HEK293T (cell line): ENCODE data around the gene CIDEB.

ENCODE experiments used
- CTCF ChIA-PET: fragments of 350-600 bp; formaldehyde crosslinking; extraction: SDS; loops from one replicate; lab custom pipeline; 2021; ENCODE audit warnings: antibody characterized with exemption, inconsistent platforms; lab: Yijun Ruan, JAX
- POLR2A ChIA-PET: fragments of 350-600 bp; formaldehyde crosslinking; extraction: SDS; loops from one replicate; lab custom pipeline; 2020; ENCODE audit warnings: antibody characterized with exemption, inconsistent platforms; lab: Yijun Ruan, JAX
- DNase-seq: peaks from one replicate; pipeline ENCODE4 v3.0.0; 2012; ENCODE audit warnings: mixed read lengths; ENCODE audit errors: extremely low spot score
- ARNT ChIP-seq: fragments of 450-650 bp; IDR thresholded peaks from 2 replicates; pipeline ENCODE4 v1.6.1; 2017; ENCODE audit warnings: mild to moderate bottlenecking
- BHLHE40 ChIP-seq: fragments of 450-650 bp; IDR thresholded peaks from 2 replicates; pipeline ENCODE4 v1.6.1; 2016; ENCODE audit warnings: mild to moderate bottlenecking, moderate library complexity, borderline replicate concordance
- CTBP1 ChIP-seq: fragments of 450-650 bp; IDR thresholded peaks from 2 replicates; pipeline ENCODE4 v1.6.1; 2016; ENCODE audit warnings: borderline replicate concordance
- ELF4 ChIP-seq: fragments of 450-650 bp; IDR thresholded peaks from 2 replicates; pipeline ENCODE4 v1.6.1; 2017; ENCODE audit warnings: antibody characterized with exemption
- FOXA1 ChIP-seq: fragments of 450-650 bp; IDR thresholded peaks from 2 replicates; pipeline ENCODE4 v1.6.1; 2016; ENCODE audit warnings: mild to moderate bottlenecking
- FOXK2 ChIP-seq: fragments of 450-650 bp; IDR thresholded peaks from 2 replicates; pipeline ENCODE4 v1.6.1; 2016; ENCODE audit warnings: mild to moderate bottlenecking
- FOXM1 ChIP-seq: fragments of 450-650 bp; IDR thresholded peaks from 2 replicates; pipeline ENCODE4 v1.6.1; 2017; ENCODE audit warnings: mild to moderate bottlenecking, borderline replicate concordance
- HDGF ChIP-seq: fragments of 450-650 bp; IDR thresholded peaks from 2 replicates; pipeline ENCODE4 v1.6.1; 2017; ENCODE audit warnings: antibody characterized with exemption, borderline replicate concordance
- L3MBTL2 ChIP-seq: fragments of 450-650 bp; conservative IDR thresholded peaks from 2 replicates; pipeline ENCODE4 v1.6.1; 2016; ENCODE audit warnings: mild to moderate bottlenecking
- LEF1 ChIP-seq: fragments of 450-650 bp; IDR thresholded peaks from 2 replicates; pipeline ENCODE4 v1.6.1; 2017; ENCODE audit warnings: mild to moderate bottlenecking, borderline replicate concordance
- NFRKB ChIP-seq: fragments of 450-650 bp; IDR thresholded peaks from 2 replicates; pipeline ENCODE4 v1.6.1; 2016; ENCODE audit warnings: mild to moderate bottlenecking, moderate library complexity
- SP1 ChIP-seq: fragments of 450-650 bp; IDR thresholded peaks from 2 replicates; pipeline ENCODE4 v1.6.1; 2017
- SUZ12 ChIP-seq: fragments of 450-650 bp; IDR thresholded peaks from 2 replicates; pipeline ENCODE4 v1.6.1; 2016; ENCODE audit warnings: mild to moderate bottlenecking
- TARDBP ChIP-seq: fragments of 450-650 bp; IDR thresholded peaks from 2 replicates; pipeline ENCODE4 v1.6.1; 2016
- ZNF384 ChIP-seq: fragments of 450-650 bp; IDR thresholded peaks from 2 replicates; pipeline ENCODE4 v1.6.1; 2016
- TF ChIP-seq, protein P1 (sequence below): fragments of 450-650 bp; IDR thresholded peaks from 2 replicates; pipeline ENCODE4 v1.6.1; 2016

Gene CIDEB

DNA sequence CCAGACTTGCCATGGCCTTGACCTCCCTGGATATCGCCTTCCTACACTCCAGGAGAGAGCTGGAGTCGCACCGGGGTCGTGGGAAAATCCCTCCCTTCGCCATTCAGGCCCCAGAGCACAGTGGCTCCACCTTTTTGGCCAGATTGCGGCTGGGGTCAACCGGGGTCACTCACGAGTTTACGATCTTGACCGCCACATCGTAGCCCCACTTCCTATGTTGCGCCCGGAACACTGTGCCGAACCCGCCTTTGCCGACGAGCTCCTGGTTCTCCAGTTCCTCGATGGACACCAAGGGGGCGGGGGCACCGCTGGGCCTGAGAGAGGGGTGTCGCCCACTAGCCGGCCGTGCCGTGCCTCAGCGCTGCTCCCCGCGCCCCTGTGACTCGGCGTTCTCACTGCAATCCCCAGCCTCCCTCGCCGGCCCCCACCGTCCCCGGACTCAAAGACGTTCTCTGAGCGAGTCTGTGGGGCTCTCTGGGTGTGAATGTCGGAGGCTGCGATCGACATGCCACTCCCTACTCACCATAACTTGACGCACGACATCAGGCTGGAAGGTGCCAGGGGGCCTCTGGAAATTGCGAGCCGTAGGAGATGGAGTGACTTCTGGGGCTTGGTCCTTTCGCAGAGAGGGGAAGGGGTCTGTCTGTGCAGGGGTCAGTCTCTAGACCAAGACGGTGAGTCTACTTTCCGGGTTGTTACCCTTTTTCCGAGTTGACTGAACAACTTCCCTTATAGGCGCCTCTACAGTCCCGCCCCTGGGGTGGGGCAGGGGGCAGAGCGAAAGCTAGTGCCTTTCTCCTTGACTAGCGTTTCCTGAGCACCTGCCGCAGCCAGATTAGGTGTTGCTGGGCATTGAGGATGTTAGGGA is 31.7 kb upstream of the CIDEB start, which contains the start of gene RIPK3:
RIPK3 (minus strand) TSS at position 708 of the 868 bp plus-strand sequence; CDS start at position 543, 165 bp downstream.
- TF ChIP-seq L3MBTL2, result no peak
- no peak for TF ChIP-seq HDGF
- no peak for TF ChIP-seq NFRKB
- TF ChIP-seq ZNF384, result no peak
- no peak for TF ChIP-seq LEF1
- TF ChIP-seq CTBP1, result no peak
- TF ChIP-seq BHLHE40, result no peak
- TF ChIP-seq ELF4, result no peak
- TF ChIP-seq SP1, result no peak
- no peak for TF ChIP-seq SUZ12
- no peak for TF ChIP-seq FOXA1
- no peak for TF ChIP-seq ARNT
- TF ChIP-seq FOXM1, result no peak
- no peak for TF ChIP-seq FOXK2
- no peak for TF ChIP-seq TARDBP
- TF ChIP-seq, protein P1, sequence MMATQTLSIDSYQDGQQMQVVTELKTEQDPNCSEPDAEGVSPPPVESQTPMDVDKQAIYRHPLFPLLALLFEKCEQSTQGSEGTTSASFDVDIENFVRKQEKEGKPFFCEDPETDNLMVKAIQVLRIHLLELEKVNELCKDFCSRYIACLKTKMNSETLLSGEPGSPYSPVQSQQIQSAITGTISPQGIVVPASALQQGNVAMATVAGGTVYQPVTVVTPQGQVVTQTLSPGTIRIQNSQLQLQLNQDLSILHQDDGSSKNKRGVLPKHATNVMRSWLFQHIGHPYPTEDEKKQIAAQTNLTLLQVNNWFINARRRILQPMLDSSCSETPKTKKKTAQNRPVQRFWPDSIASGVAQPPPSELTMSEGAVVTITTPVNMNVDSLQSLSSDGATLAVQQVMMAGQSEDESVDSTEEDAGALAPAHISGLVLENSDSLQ, result no peak
- POLR2A ChIA-PET, result interaction anchor here (1.0 kb wide), 2 partner anchors 12 to 90 kb away, joined by 3 read pairs; partner anchors contain the start of gene KHNYN
- CTCF ChIA-PET, result interaction anchor here (0.7 to 3.2 kb wide), 4 partner anchors 27 to 97 kb away, joined by 3 to 13 read pairs (median 4); no protein-coding TSS in a partner anchor
- no peak for DNase-seq

DNA sequence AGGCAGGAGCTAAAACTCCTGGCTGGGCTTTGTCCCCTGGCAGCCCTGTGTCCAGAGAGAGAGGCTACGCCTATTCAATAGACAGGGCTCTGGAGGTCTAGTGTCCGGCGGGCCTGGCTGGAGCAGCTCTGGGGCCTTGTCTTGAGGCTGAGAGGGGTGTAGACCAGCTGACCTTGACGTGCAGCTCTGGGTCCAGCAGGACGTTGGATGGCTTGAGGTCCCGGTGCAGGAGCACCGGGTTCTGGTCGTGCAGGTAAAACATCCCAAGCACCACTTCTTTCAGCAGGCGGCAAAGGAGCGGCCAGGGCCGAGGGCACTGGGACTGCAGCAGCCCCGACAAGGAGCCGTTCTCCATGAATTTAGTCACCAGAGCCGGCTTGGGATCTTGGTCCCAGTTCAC is 31.1 kb upstream of the CIDEB start:
- CTCF ChIA-PET, result interaction anchor here (3.2 kb wide), 1 partner anchor 93 kb away, joined by 13 read pairs; no protein-coding TSS in a partner anchor
- no peak for DNase-seq
- no peak for TF ChIP-seq ZNF384
- no peak for TF ChIP-seq ARNT
- no peak for TF ChIP-seq TARDBP
- TF ChIP-seq SUZ12, result no peak
- no peak for TF ChIP-seq NFRKB
- no peak for TF ChIP-seq FOXK2
- POLR2A ChIA-PET, result interaction anchor here (0.7 to 1.0 kb wide), 3 partner anchors 8 to 93 kb away, joined by 3 read pairs; partner anchors contain the start of gene KHNYN

DNA sequence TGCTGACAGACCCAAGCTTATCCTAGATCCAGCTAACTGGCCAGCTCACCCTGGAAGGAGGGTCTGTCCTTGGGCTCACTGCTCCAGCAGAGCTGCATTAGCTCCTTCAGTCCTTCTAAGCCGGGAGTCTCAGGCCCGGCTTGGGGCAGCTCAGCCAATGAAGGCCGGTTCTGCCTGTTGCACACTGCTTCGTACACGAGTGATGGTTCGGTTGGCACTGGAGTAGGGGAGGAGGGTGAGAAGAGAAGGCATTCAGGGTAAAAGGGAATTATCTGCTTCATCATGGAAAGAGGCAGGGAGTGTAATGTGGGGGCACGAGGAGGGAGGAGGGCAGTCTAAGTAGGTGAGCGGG is 30.0 kb upstream of the CIDEB start:
- ChIA-PET CTCF (interaction anchor here (1.3 to 3.2 kb wide), 2 partner anchors 94 to 99 kb away, joined by 5 to 13 read pairs; no protein-coding TSS in a partner anchor), POLR2A (interaction anchor here (0.6 to 1.5 kb wide), 6 partner anchors 9 to 104 kb away, joined by 3 to 4 read pairs (median 3); partner anchors contain the start of gene KHNYN)
- no peak for DNase-seq
- TF ChIP-seq FOXM1, result no peak
- no peak for TF ChIP-seq SP1
- TF ChIP-seq BHLHE40, result no peak
- no peak for TF ChIP-seq NFRKB
- TF ChIP-seq, protein P1, result no peak

DNA sequence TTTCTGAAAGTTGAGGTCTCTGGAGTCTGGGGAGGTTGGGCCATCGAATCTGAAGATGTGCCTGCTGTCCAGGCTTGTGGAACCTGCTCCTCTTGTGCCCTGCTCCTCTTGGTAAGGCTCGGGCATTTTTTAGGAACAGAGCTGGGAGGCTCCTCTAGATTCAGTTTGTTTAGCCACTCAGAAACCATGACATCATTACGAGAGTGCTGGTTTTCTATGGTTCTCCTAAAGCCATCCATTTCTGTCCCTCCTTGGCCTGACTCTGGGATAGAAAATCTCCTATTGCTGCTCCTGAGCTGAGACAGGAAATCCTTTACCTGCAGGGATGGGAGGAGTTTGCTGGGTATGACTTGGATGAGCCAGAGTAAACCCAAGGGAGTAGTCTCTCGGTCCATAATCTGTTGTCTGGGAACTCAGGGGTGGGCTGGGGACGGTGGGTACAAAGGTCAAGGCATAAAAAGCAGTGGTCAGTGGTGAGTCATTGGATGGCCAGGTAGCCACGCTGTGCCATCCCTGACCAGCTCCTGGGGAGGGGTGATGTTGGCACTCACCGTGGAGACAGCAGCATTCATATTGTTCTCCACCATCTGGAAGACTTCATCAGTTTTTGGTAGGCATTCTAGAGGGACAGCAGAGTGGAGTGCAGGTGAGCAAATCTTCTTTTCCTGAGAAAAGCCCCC is 29.5 kb upstream of the CIDEB start:
- ChIA-PET CTCF (interaction anchor here (1.3 to 3.2 kb wide), 3 partner anchors 8 to 99 kb away, joined by 5 to 13 read pairs (median 6); no protein-coding TSS in a partner anchor), POLR2A (interaction anchor here (0.6 to 2.4 kb wide), 5 partner anchors 93 to 105 kb away, joined by 3 to 9 read pairs (median 4); partner anchors contain the start of genes CBLN3 and KHNYN)
- TF ChIP-seq SUZ12 (no peak), NFRKB (no peak), ARNT (no peak)
- TF ChIP-seq, protein P1, result no peak
- DNase-seq, result no peak

DNA sequence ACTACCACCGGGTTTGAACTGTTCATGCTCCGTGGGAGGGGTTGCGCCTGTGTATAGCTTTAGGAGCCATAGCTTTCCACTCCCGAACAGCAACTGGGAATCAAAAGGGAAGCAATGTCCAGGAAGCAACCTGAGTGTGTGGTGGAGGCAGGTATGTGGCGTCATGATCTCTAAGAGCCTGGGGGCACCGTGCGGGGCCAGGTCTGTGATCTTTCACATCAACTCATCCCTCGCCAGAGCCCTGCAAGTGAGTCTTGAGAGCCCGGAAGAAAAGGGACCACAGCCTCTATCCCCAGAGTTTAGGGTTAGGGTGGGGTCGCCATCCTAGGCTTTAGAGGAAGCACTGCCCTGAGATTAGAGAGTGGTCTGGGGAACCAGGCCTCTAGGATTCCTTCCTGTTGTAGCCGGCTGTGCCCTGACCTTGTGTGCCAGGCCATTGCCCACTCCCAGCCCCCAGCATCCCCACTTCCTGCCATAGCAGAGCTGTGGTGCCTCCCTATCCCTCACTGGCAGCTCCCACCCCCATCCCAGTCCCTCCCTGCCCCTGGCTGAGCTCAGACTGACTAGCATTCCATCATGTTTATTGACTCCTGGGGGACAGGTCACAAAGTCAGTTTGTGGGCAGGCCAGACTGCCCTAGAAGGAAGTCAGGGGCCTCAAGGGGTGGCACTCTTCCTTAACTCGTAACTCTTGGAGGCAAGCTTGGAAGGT is 27.8 kb upstream of the CIDEB start:
- ChIA-PET POLR2A (interaction anchor here (1.1 to 2.4 kb wide), 2 partner anchors 94 to 96 kb away, joined by 5 to 9 read pairs; partner anchors contain the start of genes CBLN3 and KHNYN), CTCF (interaction anchor here (1.0 to 9.6 kb wide), 4 partner anchors 10 to 100 kb away, joined by 3 to 145 read pairs (median 4); partner anchors contain the start of genes CBLN3 and KHNYN)
- no peak for DNase-seq
- TF ChIP-seq FOXA1 (no peak), ELF4 (no peak), ARNT (no peak), L3MBTL2 (no peak), FOXK2 (no peak), ZNF384 (no peak), SUZ12 (no peak), NFRKB (no peak), TARDBP (no peak), SP1 (no peak), BHLHE40 (no peak), FOXM1 (no peak)
